Type B pancreatic cell (in vitro differentiated cells): ENCODE results near the gene ANKRD11. TPM values are rescaled to one million over a fixed set of nuclear protein-coding genes. Genes with fewer than 3 reads are reported as not detected.
"Not testable (repeated sequence)": the region's sequence is repeated elsewhere in the genome, so short reads cannot be mapped to it uniquely, and the experiment has no call there.

Experiments
- DNase-seq: peaks from one replicate; pipeline ENCODE4 v3.0.0; 2021; ENCODE audit warnings: mixed read lengths; ENCODE audit not compliant: unreplicated experiment; ENCODE audit errors: extremely low spot score
- H3K27ac Mint-ChIP-seq: 2 replicates; pipeline ENCODE4 v1.8.0; 2021; ENCODE audit warnings: mild to moderate bottlenecking, mixed read lengths
- H3K27me3 Mint-ChIP-seq: 2 replicates; pipeline ENCODE4 v1.8.0; 2021; ENCODE audit warnings: mixed read lengths
- H3K36me3 Mint-ChIP-seq: 2 replicates; pipeline ENCODE4 v1.8.0; 2021; ENCODE audit warnings: mixed read lengths
- H3K4me1 Mint-ChIP-seq: one replicate; pipeline ENCODE4 v1.8.0; 2021; ENCODE audit warnings: mixed read lengths; ENCODE audit not compliant: unreplicated experiment
- H3K4me3 Mint-ChIP-seq: 2 replicates; pipeline ENCODE4 v1.8.0; 2021; ENCODE audit warnings: mild to moderate bottlenecking, mixed read lengths
- H3K9me3 Mint-ChIP-seq: 2 replicates; pipeline ENCODE4 v1.8.0; 2021; ENCODE audit warnings: mixed read lengths
- total RNA-seq: library from RNA; stranded (reverse); gene quantifications from 2 replicates; pipeline ENCODE4 v1.2.1, GENCODE V29; 2021; ENCODE audit warnings: low replicate concordance
- TF ChIP-seq, protein P1 (sequence below): fragments of 200-600 bp; sonication (generic); conservative IDR thresholded peaks from 2 replicates; pipeline ENCODE4 v1.5.0; 2021; ENCODE audit warnings: antibody characterized with exemption, mild to moderate bottlenecking

The ANKRD11 gene
- total RNA-seq, 1 donor from 2014 or later: 153 TPM

DNA sequence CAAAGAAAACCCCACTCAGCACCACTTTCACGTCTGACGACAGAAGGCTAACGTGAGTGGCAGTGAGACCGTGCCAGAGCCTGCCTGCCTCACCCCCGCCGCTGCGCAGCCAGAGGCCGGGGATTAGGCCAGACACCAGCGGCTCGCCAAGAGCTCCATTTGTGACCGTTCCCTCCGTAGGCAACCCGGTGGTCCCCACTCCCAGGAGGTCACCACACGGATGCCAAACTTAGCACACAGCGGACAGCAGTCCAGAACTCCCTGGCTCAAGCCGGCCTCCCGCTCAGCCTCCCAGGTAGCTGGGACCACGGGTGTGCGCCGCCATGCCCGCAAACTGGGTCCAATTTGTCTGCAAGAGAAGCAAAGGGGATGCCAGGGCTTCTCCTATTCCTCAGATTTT, 104.6 kb downstream of the ANKRD11 start:
- Mint-ChIP-seq H3K4me3 (no peak overlapping the region), H3K27me3 (no peaks in the 10 kb centered on the region), H3K4me1 (peaks cover 47% of the 10 kb centered on the region), H3K27ac (peak overlapping the region; percentile 72), H3K9me3 (no peaks in the 10 kb centered on the region), H3K36me3 (peaks cover 4% of the 10 kb centered on the region)
- DNase-seq: no peak
- TF ChIP-seq, protein P1, sequence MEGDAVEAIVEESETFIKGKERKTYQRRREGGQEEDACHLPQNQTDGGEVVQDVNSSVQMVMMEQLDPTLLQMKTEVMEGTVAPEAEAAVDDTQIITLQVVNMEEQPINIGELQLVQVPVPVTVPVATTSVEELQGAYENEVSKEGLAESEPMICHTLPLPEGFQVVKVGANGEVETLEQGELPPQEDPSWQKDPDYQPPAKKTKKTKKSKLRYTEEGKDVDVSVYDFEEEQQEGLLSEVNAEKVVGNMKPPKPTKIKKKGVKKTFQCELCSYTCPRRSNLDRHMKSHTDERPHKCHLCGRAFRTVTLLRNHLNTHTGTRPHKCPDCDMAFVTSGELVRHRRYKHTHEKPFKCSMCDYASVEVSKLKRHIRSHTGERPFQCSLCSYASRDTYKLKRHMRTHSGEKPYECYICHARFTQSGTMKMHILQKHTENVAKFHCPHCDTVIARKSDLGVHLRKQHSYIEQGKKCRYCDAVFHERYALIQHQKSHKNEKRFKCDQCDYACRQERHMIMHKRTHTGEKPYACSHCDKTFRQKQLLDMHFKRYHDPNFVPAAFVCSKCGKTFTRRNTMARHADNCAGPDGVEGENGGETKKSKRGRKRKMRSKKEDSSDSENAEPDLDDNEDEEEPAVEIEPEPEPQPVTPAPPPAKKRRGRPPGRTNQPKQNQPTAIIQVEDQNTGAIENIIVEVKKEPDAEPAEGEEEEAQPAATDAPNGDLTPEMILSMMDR: no peak

DNA sequence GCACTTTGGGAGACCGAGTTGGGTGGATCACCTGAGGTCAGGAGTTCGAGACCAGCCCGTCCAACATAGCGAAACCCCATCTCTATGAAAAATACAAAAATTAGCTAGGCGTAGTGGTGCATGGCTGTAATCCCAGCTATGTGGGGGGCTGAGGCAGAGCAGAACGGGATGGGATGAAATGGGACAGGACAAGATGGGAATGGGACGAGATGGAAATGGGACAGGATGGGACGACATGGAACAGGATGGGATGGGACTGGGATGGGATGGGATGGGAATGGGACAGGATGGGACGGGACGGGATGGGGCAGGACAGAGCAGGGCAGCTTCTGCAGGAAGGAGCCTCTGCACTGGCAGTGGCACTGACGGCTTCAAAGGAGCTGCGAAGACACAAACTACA, 106.1 kb downstream of the ANKRD11 start:
- Mint-ChIP-seq H3K4me1 (peaks cover 51% of the 10 kb centered on the region), H3K27me3 (no peaks in the 10 kb centered on the region), H3K4me3 (no peak overlapping the region), H3K36me3 (peaks cover under 1% of the 10 kb centered on the region), H3K9me3 (no peaks in the 10 kb centered on the region), H3K27ac (peak overlapping the region; percentile 93)
- DNase-seq: no peak
- TF ChIP-seq, protein P1: no peak

DNA sequence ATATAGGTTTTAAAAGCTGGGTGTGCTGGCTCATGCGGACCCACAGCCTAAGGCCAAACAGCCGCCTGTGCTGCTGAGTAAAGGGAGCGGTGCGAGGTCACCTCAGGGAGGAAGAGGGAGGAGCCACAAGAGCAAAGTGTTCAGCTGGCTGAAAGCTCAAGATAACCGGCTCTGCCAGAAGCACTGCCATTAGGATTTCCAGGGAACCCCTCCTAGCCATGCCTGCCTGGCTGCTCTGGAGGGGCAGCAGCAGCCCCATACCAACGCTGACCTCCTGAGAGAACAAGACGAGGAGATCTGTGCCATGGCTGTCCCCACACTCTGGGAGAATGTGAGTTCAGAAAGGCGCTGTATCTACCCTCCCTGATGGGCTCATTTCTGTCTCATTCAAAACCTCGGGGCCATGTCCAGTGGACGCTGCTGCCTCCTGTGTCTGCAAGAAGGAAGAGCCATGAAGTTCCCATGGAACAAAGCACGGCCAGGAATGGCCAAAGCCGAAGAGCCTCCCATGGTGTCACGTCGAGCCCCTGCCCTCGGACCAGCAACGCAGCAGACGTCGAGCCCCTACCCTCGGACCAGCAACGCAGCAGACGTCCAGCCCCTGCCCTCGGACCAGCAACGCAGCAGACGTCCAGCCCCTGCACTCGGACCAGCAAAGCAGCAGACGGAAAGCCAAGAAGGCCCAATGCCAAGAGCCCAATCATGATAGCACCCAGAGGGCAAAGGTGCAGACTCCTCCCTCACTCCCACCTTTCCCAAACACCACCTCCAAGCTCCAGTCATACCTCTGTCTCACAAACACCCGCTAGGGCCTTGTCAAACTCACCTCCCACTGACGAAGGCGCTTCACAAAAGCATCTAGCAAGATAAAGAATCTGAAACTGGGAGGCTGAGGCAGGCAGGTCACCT, 107.0 kb downstream of the ANKRD11 start:
- peak overlapping the region; percentile 93 for H3K27ac Mint-ChIP-seq
- no peaks in the 10 kb centered on the region for H3K27me3 Mint-ChIP-seq
- peak overlapping the region; percentile 69 for H3K4me3 Mint-ChIP-seq
- DNase-seq: no peak
- H3K36me3 Mint-ChIP-seq: no peaks in the 10 kb centered on the region
- peaks cover 51% of the 10 kb centered on the region for H3K4me1 Mint-ChIP-seq
- H3K9me3 Mint-ChIP-seq: no peaks in the 10 kb centered on the region
- TF ChIP-seq, protein P1: peak; percentile 18

DNA sequence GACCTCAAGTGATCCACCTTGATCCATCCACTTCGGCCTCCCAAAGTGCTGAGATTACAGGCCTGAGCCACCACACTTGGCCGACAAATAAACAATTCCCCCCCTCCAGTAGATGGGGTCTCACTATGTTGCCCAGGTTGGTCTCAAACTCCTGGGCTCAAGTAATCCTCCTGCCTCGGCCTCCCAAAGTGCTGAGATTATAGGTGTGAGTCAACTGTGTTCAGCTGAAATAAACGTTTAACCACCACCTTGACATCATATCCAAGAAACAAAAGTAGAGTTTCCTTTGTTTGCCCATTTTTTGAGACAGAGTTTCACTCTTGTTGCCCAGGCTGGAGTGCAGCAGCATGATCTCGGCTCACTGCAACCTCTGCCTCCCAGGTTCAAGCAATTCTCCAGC, 107.8 kb downstream of the ANKRD11 start:
- Mint-ChIP-seq H3K4me1 (peaks cover 56% of the 10 kb centered on the region), H3K4me3 (peak overlapping the region; percentile 69), H3K27ac (peak overlapping the region; percentile 93)
- not testable (repeated sequence) for H3K9me3 Mint-ChIP-seq, DNase-seq, H3K36me3 Mint-ChIP-seq, H3K27me3 Mint-ChIP-seq

DNA sequence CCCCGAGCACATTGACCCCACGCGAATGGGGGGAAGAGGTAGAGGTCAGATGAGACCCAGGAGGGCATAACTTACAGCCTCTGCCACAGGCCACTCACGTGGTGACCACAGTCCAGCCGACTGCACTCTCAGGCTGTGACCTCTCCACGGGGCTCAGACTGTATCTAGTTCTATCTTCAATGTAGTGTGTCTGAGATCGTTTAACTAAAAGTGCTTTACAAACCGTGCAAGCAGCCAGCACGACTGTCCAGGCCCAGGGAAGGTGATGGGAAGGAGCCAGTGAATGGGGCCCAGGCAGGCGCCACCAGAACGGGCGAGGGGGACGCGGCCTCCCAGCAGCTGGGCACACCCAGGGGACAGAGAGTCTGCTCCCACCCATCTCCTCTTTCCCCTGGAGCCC, 108.6 kb downstream of the ANKRD11 start:
- Mint-ChIP-seq H3K36me3 (peaks cover 9% of the 10 kb centered on the region), H3K27me3 (no peaks in the 10 kb centered on the region), H3K4me3 (no peak overlapping the region), H3K4me1 (peaks cover 51% of the 10 kb centered on the region), H3K27ac (peak overlapping the region; percentile 86), H3K9me3 (no peaks in the 10 kb centered on the region)
- DNase-seq: no peak
- TF ChIP-seq, protein P1: no peak

DNA sequence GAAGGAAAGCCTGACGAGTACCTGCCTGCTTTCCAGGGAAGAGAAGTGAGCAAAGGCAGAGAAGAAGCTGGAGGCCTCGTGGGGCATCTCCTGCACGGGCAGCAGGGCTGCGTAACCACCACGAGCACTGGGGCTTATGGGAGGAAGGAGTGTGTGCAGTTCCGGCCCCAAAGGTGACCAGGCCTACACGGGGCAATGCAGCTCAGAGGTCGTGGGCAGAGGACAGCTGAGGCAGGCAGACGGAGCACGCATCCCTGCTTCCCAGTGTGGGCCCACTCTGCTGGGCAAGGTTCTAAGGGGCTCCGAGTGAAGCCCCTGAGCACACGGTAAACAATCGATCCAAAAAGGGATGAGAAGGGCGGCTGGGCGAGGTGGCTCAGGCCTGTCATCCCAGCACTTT, 109.7 kb downstream of the ANKRD11 start:
- Mint-ChIP-seq H3K4me3 (no peak overlapping the region), H3K36me3 (peaks cover 14% of the 10 kb centered on the region), H3K9me3 (no peaks in the 10 kb centered on the region), H3K4me1 (peaks cover 47% of the 10 kb centered on the region), H3K27ac (peak overlapping the region; percentile 12), H3K27me3 (no peaks in the 10 kb centered on the region)
- no peak for DNase-seq
- TF ChIP-seq, protein P1: no peak
